ENCODE measurements around the gene RAD18.

GRCh38 chr3:8864402-8865350 is 98.6 kb downstream of the RAD18 start:
- TF ChIP-seq, protein P1, sequence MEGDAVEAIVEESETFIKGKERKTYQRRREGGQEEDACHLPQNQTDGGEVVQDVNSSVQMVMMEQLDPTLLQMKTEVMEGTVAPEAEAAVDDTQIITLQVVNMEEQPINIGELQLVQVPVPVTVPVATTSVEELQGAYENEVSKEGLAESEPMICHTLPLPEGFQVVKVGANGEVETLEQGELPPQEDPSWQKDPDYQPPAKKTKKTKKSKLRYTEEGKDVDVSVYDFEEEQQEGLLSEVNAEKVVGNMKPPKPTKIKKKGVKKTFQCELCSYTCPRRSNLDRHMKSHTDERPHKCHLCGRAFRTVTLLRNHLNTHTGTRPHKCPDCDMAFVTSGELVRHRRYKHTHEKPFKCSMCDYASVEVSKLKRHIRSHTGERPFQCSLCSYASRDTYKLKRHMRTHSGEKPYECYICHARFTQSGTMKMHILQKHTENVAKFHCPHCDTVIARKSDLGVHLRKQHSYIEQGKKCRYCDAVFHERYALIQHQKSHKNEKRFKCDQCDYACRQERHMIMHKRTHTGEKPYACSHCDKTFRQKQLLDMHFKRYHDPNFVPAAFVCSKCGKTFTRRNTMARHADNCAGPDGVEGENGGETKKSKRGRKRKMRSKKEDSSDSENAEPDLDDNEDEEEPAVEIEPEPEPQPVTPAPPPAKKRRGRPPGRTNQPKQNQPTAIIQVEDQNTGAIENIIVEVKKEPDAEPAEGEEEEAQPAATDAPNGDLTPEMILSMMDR (conservative IDR thresholded peaks at IDR 0.05 in 1 of 2, IDR thresholded peaks at IDR 0.05 in 1 of 2; ENCODE audit: extremely low read depth in 1 of 2, insufficient read depth in 1 of 2, low read depth in 1 of 2, low read length in 2 of 2), result no peak
- TF ChIP-seq EZH2 (IDR thresholded peaks at IDR 0.05; ENCODE audit: borderline replicate concordance, low read length), result no peak
